WTC11 (cell line): ENCODE data around the gene NUDT8. TPM values are rescaled to one million over a fixed set of nuclear protein-coding genes. Genes with fewer than 3 reads are reported as not detected.
A peak's percentile ranks its signal among the peaks of the same experiment; 100 is the strongest.

ENCODE experiments used
- ARID4B ChIP-seq: sonication (generic); formaldehyde crosslinking; IDR thresholded peaks from 2 replicates; pipeline ENCODE4 v1.8.0; 2023; ENCODE audit warnings: missing genetic modification reagents, mild to moderate bottlenecking, borderline replicate concordance
- ATF1 ChIP-seq: sonication (generic); formaldehyde crosslinking; IDR thresholded peaks from 2 replicates; pipeline ENCODE4 v1.8.1; 2023; ENCODE audit warnings: mild to moderate bottlenecking, moderate library complexity, missing genetic modification reagents
- E2F1 ChIP-seq: sonication (generic); formaldehyde crosslinking; IDR thresholded peaks from 2 replicates; pipeline ENCODE4 v1.8.0; 2022; ENCODE audit warnings: mild to moderate bottlenecking, missing genetic modification reagents
- E2F5 ChIP-seq: sonication (generic); formaldehyde crosslinking; IDR thresholded peaks from 2 replicates; pipeline ENCODE4 v1.8.1; 2022; ENCODE audit warnings: mild to moderate bottlenecking, moderate library complexity, missing genetic modification reagents
- ELF4 ChIP-seq: sonication (generic); formaldehyde crosslinking; IDR thresholded peaks from 2 replicates; pipeline ENCODE4 v1.8.1; 2022; ENCODE audit warnings: low read depth, mild to moderate bottlenecking, moderate library complexity, missing genetic modification reagents
- EMX1 ChIP-seq: fragments of 250-450 bp; sonication (Bioruptor Pico); IDR thresholded peaks from 2 replicates; pipeline ENCODE4 v1.8.0; 2021; ENCODE audit warnings: mild to moderate bottlenecking
- GABPB1 ChIP-seq: sonication (generic); formaldehyde crosslinking; IDR thresholded peaks from 2 replicates; pipeline ENCODE4 v1.8.1; 2023; ENCODE audit warnings: mild to moderate bottlenecking, missing genetic modification reagents
- GRHL2 ChIP-seq: fragments of 250-450 bp; sonication (Bioruptor Pico); IDR thresholded peaks from 2 replicates; pipeline ENCODE4 v1.8.0; 2022; ENCODE audit warnings: mild to moderate bottlenecking, moderate library complexity; ENCODE audit not compliant: insufficient replicate concordance, severe bottlenecking
- MAX ChIP-seq: sonication (generic); formaldehyde crosslinking; IDR thresholded peaks from 2 replicates; pipeline ENCODE4 v1.8.0; 2022; ENCODE audit warnings: mild to moderate bottlenecking, missing genetic modification reagents
- NFATC4 ChIP-seq: fragments of 250-450 bp; sonication (Bioruptor Pico); IDR thresholded peaks from 2 replicates; pipeline ENCODE4 v1.9.0; 2021; ENCODE audit warnings: mild to moderate bottlenecking
- NFYB ChIP-seq: sonication (generic); formaldehyde crosslinking; conservative IDR thresholded peaks from 2 replicates; pipeline ENCODE4 v1.8.0; 2022; ENCODE audit warnings: low read depth, missing genetic modification reagents
- PRRX2 ChIP-seq: fragments of 250-450 bp; sonication (Bioruptor Pico); IDR thresholded peaks from 2 replicates; pipeline ENCODE4 v1.8.0; 2021; ENCODE audit warnings: mild to moderate bottlenecking
- SMAD3 ChIP-seq: sonication (generic); formaldehyde crosslinking; IDR thresholded peaks from 2 replicates; pipeline ENCODE4 v1.8.0; 2022; ENCODE audit warnings: missing genetic modification reagents, mild to moderate bottlenecking, borderline replicate concordance
- TEAD1 ChIP-seq: sonication (generic); formaldehyde crosslinking; IDR thresholded peaks from 2 replicates; pipeline ENCODE4 v1.8.0; 2022; ENCODE audit warnings: mild to moderate bottlenecking, missing genetic modification reagents
- TEAD4 ChIP-seq: sonication (generic); formaldehyde crosslinking; IDR thresholded peaks from 2 replicates; pipeline ENCODE4 v1.8.0; 2022; ENCODE audit warnings: mild to moderate bottlenecking, missing genetic modification reagents
- ZNF138 ChIP-seq: sonication (generic); formaldehyde crosslinking; conservative IDR thresholded peaks from 2 replicates; pipeline ENCODE4 v1.8.1; 2022; ENCODE audit warnings: mild to moderate bottlenecking, moderate library complexity, missing genetic modification reagents
- ZNF219 ChIP-seq: sonication (generic); formaldehyde crosslinking; IDR thresholded peaks from 2 replicates; pipeline ENCODE4 v1.8.0; 2023; ENCODE audit warnings: missing genetic modification reagents, mild to moderate bottlenecking, borderline replicate concordance
- ZNF263 ChIP-seq: sonication (generic); formaldehyde crosslinking; IDR thresholded peaks from 2 replicates; pipeline ENCODE4 v1.8.1; 2022; ENCODE audit warnings: low read depth, mild to moderate bottlenecking, moderate library complexity, missing genetic modification reagents
- ZNF671 ChIP-seq: fragments of 250-450 bp; sonication (Bioruptor Pico); IDR thresholded peaks from 2 replicates; pipeline ENCODE4 v1.8.0; 2021; ENCODE audit warnings: mild to moderate bottlenecking
- total RNA-seq: library from RNA; stranded (reverse); gene quantifications from 3 replicates; pipeline ENCODE4 v1.2.3, GENCODE V29; 2021

The NUDT8 gene
- total RNA-seq, 1 experiment from 2014 or later, result 8.3 TPM

GRCh38 chr11:67629386-67630227, at the start of gene NUDT8 (continued):
- TF ChIP-seq ZNF263 (CRISPR knock-in tag) (no peak; the same call in 1 of the 2 replicates), ARID4B (CRISPR knock-in tag) (0 out of 2 replicates have a peak, but pooled peaks have one; percentile 29), MAX (CRISPR knock-in tag) (peak; percentile 82), ZNF219 (CRISPR knock-in tag) (no peak), ELF4 (CRISPR knock-in tag) (no peak), ZNF138 (CRISPR knock-in tag) (no peak), TEAD1 (CRISPR knock-in tag) (no peak; the same call in 1 of the 2 replicates), GABPB1 (CRISPR knock-in tag) (0 out of 2 replicates have a peak, but pooled peaks have one; percentile 37), NFYB (CRISPR knock-in tag) (peak; percentile 31; the same call in 1 of the 2 replicates), TEAD4 (no peak), ATF1 (CRISPR knock-in tag) (no peak), SMAD3 (CRISPR knock-in tag) (no peak), PRRX2 (CRISPR knock-in tag) (0 out of 2 replicates have a peak, but pooled peaks have one; percentile 23), GRHL2 (no peak), E2F1 (CRISPR knock-in tag) (0 out of 2 replicates have a peak, but pooled peaks have one; percentile 61), E2F5 (CRISPR knock-in tag) (peak; percentile 74; the same call in 1 of the 2 replicates), ZNF671 (CRISPR knock-in tag) (peak; percentile 23; the same call in 1 of the 2 replicates), EMX1 (CRISPR knock-in tag) (no peak; the same call in 1 of the 2 replicates), NFATC4 (CRISPR knock-in tag) (peak; percentile 44; the same call in 1 of the 2 replicates)
